Stimulated activated CD8-positive, alpha-beta memory T cell treated with anti-CD3 and anti-CD28 coated beads, Interleukin-12 subunit alpha, Interleukin-12 subunit beta, amount 100 ng/mL, for 24 hours (primary cell): ENCODE measurements around the gene OR2AG2.
"Not testable (repeated sequence)": the region's sequence is repeated elsewhere in the genome, so short reads cannot be mapped to it uniquely, and the experiment has no call there.

Experiments
- DNase-seq: peaks from one replicate; pipeline ENCODE4 v3.0.0-alpha.2; 2020; ENCODE audit errors: extremely low read depth

The OR2AG2 gene

GRCh38 chr11:6771926-6772893 lies at the start of gene OR2AG2:
Gene OR2AG2, minus strand, starts transcription at chr11:6771976. Its CDS starts 3,019 bp downstream, at chr11:6768957.
- DNase-seq, result no peak

DNA sequence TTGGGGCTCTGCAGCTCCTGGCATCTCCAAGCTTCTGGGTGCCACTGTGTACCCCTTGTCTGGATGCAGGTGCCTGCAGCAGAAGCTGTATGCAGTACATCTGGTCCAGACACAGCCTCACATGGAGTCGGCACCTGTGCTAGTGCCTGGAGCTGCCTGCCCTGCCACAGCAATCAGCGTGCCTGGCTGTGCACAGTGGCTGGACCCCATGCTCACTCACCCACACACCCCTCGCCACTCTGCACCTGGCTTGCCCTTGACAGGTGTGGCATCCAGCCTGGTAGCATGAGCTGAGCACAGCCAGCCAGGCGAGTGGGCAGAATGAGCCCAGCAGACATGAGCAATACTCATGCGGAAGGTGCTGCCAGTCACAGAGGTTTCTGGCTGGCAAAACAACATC lies 47.2 kb upstream of the OR2AG2 start:
- no peak for DNase-seq

- DNase-seq, result no peak
Observed at GRCh38 chr11:6817694-6818093, 45.9 kb upstream of the OR2AG2 start.

GRCh38 chr11:6813656-6814055 lies 41.9 kb upstream of the OR2AG2 start:
- DNase-seq, result no peak

GRCh38 chr11:6812390-6813005 lies 40.7 kb upstream of the OR2AG2 start:
- DNase-seq, result no peak

DNA sequence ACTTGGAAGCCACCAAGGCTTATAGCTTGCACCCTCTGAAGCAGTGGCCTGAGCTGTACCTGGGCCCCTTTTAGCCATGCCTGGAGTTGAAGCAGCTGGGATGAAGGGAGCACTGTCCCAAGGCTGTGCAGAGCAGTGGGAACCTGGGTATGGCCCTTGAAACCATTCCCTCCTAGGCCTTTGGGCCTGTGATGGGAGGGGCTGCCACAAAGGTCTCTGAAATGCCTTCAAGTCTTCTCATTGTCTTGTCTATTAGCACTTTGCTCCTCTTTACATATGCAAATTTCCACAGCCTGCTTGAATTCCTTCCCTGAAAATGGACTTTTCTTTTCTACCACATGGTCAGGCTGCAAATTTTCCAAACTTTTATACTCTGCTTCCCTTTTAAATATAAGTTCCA lies 29.3 kb upstream of the OR2AG2 start:
- DNase-seq, result not testable (repeated sequence)

- no peak for DNase-seq
Observed at GRCh38 chr11:6799402-6799801, 27.6 kb upstream of the OR2AG2 start, which contains the start of gene OR6A2. Gene OR6A2, minus strand, starts transcription at chr11:6799689. Its CDS starts 3,981 bp downstream, at chr11:6795708.

GRCh38 chr11:6794639-6795038 lies 22.9 kb upstream of the OR2AG2 start:
- no peak for DNase-seq

- DNase-seq, result no peak
Observed at GRCh38 chr11:6790546-6790945, 18.8 kb upstream of the OR2AG2 start.

DNA sequence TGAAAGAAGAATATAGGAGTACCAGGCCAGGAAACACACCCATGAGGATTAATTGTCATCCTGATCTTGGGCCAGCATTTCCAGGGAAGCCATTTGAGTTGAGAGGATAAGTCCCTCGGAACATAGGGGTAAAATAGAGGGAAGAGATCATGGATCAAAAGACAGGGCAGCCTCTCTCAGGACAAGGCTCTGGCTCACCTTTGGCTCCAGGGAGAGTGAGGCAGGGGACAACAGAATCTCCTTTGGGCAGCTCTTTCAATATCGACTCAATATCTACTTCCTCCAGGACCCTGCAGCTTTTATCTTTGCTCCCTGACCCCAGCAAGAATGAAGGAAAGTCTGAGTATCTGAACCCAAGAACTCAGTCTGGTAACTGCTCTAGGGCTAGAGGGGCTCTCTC lies 10.9 kb upstream of the OR2AG2 start, which contains the start of gene OR2AG1:
Gene OR2AG1, plus strand, starts transcription at position 301 of the 400 bp plus-strand sequence. CDS start 2,018 bp downstream, outside the sequence.
- DNase-seq, result no peak

DNA sequence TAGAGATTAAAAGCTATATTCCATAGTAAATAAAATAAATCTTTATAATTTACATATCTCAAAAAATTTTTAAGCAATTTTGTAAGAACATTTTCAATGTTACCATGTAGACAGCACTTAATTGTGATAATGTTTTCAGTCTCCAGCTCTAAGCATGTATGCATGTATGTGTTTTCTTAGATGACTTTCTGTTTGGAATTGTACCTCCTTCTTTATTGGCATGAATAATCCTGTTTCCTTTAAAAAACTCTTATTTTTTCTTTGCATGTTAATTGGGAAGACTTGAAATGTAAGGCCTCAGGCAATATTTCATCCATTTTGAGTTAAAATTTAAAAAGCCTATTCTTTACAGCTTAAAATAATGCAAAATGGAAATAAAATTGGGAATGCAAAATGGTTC lies 9.1 kb upstream of the OR2AG2 start:
- DNase-seq, result no peak

GRCh38 chr11:6778518-6778917 lies 6.7 kb upstream of the OR2AG2 start:
- DNase-seq, result no peak

DNA sequence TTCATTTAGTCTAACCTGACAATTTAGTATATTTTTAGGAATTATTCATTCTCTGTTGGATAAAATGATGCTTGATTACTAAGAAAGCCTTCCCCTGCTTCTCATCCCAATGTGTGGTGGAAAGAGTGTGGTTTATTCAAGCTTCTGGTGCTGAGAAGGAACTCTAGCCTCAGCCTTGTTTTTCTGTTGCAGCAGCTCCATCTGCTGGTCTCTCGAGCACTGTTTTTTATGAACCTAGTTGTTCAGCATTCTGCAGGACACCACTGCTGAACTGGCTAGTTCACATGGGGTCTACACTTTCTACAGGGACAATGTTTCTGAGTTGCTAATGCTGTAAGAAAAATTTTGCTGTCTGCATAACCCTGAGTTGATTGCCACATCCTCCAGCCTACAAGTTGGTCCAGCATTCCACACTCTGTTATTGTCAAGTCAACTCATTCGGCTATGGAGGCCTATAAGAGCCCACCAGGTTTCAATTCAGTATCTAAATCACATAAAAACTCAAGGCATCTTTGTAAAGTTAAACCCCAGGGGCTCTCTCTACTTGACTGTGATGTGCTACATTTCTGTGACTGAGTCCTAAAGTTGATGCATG lies 14.3 kb downstream of the OR2AG2 start:
- no peak for DNase-seq

GRCh38 chr11:6755953-6756347 lies 15.8 kb downstream of the OR2AG2 start:
- DNase-seq, result no peak

DNA sequence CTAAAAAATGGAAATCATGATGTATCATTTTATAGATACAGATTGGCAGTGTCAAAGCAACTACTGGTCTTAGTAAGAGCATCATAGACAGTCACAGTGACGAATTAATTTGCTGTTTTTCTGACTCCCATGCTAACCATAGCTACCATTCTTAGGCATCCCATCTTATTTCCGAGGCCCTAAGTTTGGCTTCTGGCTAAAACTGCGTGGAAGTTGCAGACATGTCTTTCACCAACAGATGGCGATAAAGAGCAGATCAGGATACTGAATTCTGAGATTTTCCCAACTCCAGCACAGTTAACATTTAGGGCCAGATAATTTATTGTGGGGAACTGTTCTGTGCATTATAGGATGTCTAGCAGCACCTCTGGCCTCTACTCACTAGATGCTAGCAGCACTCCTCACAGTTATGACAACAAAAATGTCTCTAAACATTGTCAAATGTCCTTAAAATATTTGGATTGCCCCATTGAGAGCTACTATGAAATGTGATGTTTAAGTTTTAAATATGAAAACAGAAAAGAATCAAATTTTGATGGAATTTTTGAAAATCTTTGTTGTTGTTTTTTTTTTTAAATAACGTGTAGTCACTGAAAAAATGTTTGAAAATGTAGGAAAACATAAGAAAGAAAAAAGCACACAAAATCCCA lies 16.3 kb downstream of the OR2AG2 start:
- DNase-seq, result no peak

DNA sequence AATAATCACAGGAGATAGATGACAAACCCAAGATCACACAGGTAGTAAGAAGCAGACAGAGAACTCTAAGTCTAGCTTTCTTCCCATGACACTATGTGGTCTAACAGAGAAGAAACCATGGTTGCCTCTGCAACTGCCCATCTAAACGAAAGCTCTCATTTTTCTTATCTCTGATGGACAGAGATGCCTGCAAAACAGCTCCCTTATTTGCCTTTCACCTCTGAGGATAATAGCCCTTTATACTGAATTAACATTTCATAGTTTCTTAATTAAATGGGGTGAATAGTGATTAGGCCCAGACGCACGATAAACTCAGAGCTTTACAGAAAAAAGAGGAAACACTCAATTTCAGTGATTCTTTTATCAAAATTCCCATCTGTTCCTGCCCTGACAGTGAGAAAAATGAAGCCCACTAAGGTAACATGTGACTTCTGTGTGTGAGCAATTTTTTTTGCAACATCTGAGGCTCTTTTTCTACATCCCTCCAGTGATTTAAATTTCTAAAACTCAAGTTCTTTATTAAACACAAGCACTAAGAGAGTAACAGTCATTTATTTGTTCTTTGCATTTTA lies 24.6 kb downstream of the OR2AG2 start:
- DNase-seq, result no peak

DNA sequence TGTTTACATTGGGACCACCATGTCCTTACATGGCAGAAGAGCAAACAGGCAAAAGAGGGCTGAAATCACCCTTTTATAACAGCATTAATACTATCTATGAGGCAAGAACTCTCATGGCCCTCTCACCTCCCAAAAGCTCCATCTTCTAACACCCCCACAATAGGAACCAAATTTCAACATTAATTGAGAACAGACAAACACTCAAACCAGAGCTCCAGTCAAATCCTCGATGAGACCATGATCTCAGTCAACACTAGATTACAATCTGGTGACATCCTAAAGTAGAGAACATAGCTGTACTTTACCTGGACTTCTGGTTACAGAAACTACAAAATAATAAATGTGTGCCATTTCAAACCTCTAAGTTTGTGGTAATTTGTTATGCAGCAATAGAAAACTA lies 25.1 kb downstream of the OR2AG2 start:
- no peak for DNase-seq

- no peak for DNase-seq
Observed at GRCh38 chr11:6746086-6746618, 25.6 kb downstream of the OR2AG2 start.

DNA sequence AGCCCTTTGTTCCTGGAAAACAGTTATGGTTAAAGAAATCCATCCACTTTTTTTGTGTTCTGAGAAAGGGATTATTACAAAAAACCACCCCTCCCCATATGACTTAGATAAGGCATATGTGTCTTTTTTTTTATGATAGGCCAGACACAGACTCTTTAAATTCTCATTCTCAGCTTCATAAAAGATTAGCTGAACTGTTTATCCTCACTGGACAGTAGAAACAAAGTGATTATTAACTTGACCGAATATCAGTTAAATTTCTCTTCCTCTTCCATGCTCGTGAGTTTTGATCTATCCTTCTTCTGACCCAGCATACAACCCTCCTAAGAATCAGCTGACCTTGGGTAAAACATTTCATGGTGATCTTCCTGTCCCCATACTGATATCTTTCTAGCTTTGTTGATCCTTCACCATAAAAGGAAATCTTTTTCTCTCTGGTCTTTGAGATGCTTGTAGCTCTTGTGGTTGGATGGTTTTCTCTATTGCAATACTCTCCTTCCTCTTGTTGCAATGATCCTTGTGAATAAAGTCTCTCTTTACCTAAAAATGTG lies 26.2 kb downstream of the OR2AG2 start:
- no peak for DNase-seq

DNA sequence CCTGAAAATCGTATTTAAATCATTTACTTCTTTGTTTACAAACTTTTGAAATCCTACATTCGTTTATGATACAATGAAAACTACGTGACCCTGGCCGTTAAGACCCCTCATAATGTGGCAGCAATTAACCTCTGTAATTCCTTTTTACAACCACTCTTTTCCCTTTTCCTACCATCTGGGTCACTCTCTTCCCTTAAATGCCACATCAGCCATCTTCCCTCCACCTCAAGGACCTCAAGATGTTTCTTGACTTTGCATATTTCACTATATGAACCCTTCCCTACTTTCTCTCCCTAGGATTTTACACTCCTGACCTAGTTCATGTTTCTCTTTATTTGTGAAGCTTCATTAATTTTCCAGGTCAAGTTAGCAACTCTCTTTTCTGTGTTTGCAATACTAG lies 26.8 kb downstream of the OR2AG2 start:
- no peak for DNase-seq

GRCh38 chr11:6742260-6742659 lies 29.5 kb downstream of the OR2AG2 start:
- DNase-seq, result no peak
